H1 (cell line): ENCODE results near the gene PRKCA. TPM values are rescaled to one million over a fixed set of nuclear protein-coding genes. Genes with fewer than 3 reads are reported as not detected.
A peak's percentile ranks its signal among the peaks of the same experiment; 100 is the strongest.

Source experiments
- CTCF ChIA-PET: fragments of 300-600 bp; sonication (Branson Sonifier 250); formaldehyde crosslinking; loops from one replicate; lab custom pipeline; 2021; ENCODE audit not compliant: partially characterized antibody; lab: Charles Lee
- POLR2A ChIA-PET: fragments of 300-600 bp; sonication (Branson Sonifier 250); formaldehyde crosslinking; loops from one replicate; lab custom pipeline; 2021; ENCODE audit warnings: inconsistent platforms; ENCODE audit not compliant: partially characterized antibody; lab: Charles Lee
- DNase-seq, 2 experiments: peaks; one replicate each; pipeline versions ENCODE4 v3.0.0 to v3.0.0-alpha.2; 2010 to 2022; ENCODE audit warnings: low spot score in 2 of 2, low read depth in 1 of 2, mixed read lengths in 1 of 2
- FAIRE-seq: peaks from 2 replicates; lab custom pipeline; 2011; peaks lifted over from hg19 to GRCh38; lab: Jason Lieb, UNC
- H2AFZ ChIP-seq: 2 replicates; pipeline ENCODE4 v1.8.1; 2012; ENCODE audit warnings: low read length, inconsistent platforms
- H2AK5ac ChIP-seq: 2 replicates; pipeline ENCODE4 v1.6.1; 2013; ENCODE audit warnings: low read depth, low read length
- H2BK120ac ChIP-seq: replicated peaks from 2 replicates; pipeline ENCODE3; 2013; ENCODE audit warnings: low read depth, low read length, inconsistent platforms
- H2BK12ac ChIP-seq: 2 replicates; pipeline ENCODE4 v1.6.1; 2013; ENCODE audit warnings: low read depth, low read length
- H2BK15ac ChIP-seq: 2 replicates; pipeline ENCODE4 v1.6.1; 2013; ENCODE audit warnings: low read length
- H2BK20ac ChIP-seq: 2 replicates; pipeline ENCODE4 v1.6.1; 2013; ENCODE audit warnings: low read length
- H2BK5ac ChIP-seq: 2 replicates; pipeline ENCODE4 v1.6.1; 2013; ENCODE audit warnings: low read depth, low read length
- H3K14ac ChIP-seq: 2 replicates; pipeline ENCODE4 v1.6.1; 2013; ENCODE audit warnings: inconsistent platforms; ENCODE audit not compliant: insufficient read length
- H3K18ac ChIP-seq: 2 replicates; pipeline ENCODE4 v1.6.1; 2013; ENCODE audit warnings: low read length; ENCODE audit errors: extremely low read depth
- H3K23ac ChIP-seq: 2 replicates; pipeline ENCODE4 v1.6.1; 2013; ENCODE audit warnings: inconsistent platforms; ENCODE audit not compliant: insufficient read length
- H3K23me2 ChIP-seq: 2 replicates; pipeline ENCODE4 v1.6.1; 2013; ENCODE audit warnings: low read depth, low read length
- H3K27ac ChIP-seq: 2 replicates; pipeline ENCODE4 v1.6.1; 2011; ENCODE audit warnings: low read depth, low read length, inconsistent platforms
- H3K27me3 ChIP-seq, 4 experiments: replicated peaks in 1 of 4; 1 replicate in 1 of 4; 2 replicates in 3 of 4; pipeline versions ENCODE4 v1.6.1 to v1.8.1; 2011 to 2013; ENCODE audit warnings: low read length in 3 of 4, mild to moderate bottlenecking in 3 of 4, inconsistent platforms in 2 of 4, mixed read lengths in 2 of 4, moderate library complexity in 1 of 4; ENCODE audit not compliant: control insufficient read depth in 3 of 4, insufficient read depth in 3 of 4; ENCODE audit errors: extremely low read depth in 1 of 4
- H3K36me3 ChIP-seq, 4 experiments: 2 replicates each; pipeline versions ENCODE4 v1.6.1 to v1.8.1; 2011 to 2013; ENCODE audit warnings: mild to moderate bottlenecking in 4 of 4, low read length in 3 of 4, moderate library complexity in 2 of 4, control low read depth in 1 of 4, inconsistent platforms in 1 of 4; ENCODE audit not compliant: insufficient read depth in 4 of 4, control insufficient read depth in 2 of 4
- H3K4ac ChIP-seq: replicated peaks from 2 replicates; pipeline ENCODE3; 2013; ENCODE audit warnings: low read length, low read depth, mixed read lengths, inconsistent platforms; ENCODE audit not compliant: insufficient read length
- H3K4me1 ChIP-seq, 4 experiments: replicated peaks in 1 of 4; 1 replicate in 1 of 4; 2 replicates in 3 of 4; pipeline versions ENCODE4 v1.6.1 to v1.8.1; 2011 to 2013; ENCODE audit warnings: low read length in 3 of 4, inconsistent platforms in 2 of 4, mixed read lengths in 1 of 4; ENCODE audit not compliant: insufficient read depth in 4 of 4, control insufficient read depth in 3 of 4
- H3K4me2 ChIP-seq, 2 experiments: 2 replicates each; pipeline versions ENCODE4 v1.6.1 to v1.8.1; 2011 to 2013; ENCODE audit warnings: low read depth in 2 of 2, low read length in 2 of 2, control low read depth in 1 of 2, inconsistent platforms in 1 of 2, mild to moderate bottlenecking in 1 of 2; ENCODE audit not compliant: insufficient read depth in 1 of 2
- H3K4me3 ChIP-seq, 4 experiments: fragments of 200-600, 300-600 bp in 1 of 4; sonication (generic), shearing (Covaris generic), sonication (Bioruptor Twin) in 1 of 4; 2 replicates each; pipeline versions ENCODE4 v1.5.1 to v1.8.1; 2011 to 2016; ENCODE audit warnings: low read length in 4 of 4, low read depth in 3 of 4, control low read depth in 2 of 4, inconsistent platforms in 2 of 4, mild to moderate bottlenecking in 2 of 4, mixed read lengths in 1 of 4, moderate library complexity in 1 of 4; ENCODE audit not compliant: insufficient read depth in 2 of 4; ENCODE audit errors: extremely low read depth in 1 of 4
- H3K56ac ChIP-seq: replicated peaks from 2 replicates; pipeline ENCODE3; 2013; ENCODE audit warnings: low read depth, mild to moderate bottlenecking, mixed read lengths, low read length, inconsistent platforms; ENCODE audit not compliant: insufficient read length
- H3K79me1 ChIP-seq: 2 replicates; pipeline ENCODE4 v1.6.1; 2013; ENCODE audit warnings: low read depth, low read length, control low read depth
- H3K79me2 ChIP-seq, 2 experiments: 2 replicates each; pipeline versions ENCODE4 v1.6.1 to v1.8.1; 2012 to 2013; ENCODE audit warnings: low read length in 2 of 2, mild to moderate bottlenecking in 2 of 2, inconsistent platforms in 1 of 2; ENCODE audit not compliant: insufficient read depth in 2 of 2, control insufficient read depth in 1 of 2
- H3K9ac ChIP-seq, 4 experiments: replicated peaks in 1 of 4; 1 replicate in 1 of 4; 2 replicates in 3 of 4; pipeline versions ENCODE4 v1.6.1 to v1.8.1; 2011 to 2013; ENCODE audit warnings: low read depth in 3 of 4, low read length in 3 of 4, control low read depth in 2 of 4, mild to moderate bottlenecking in 2 of 4, moderate library complexity in 2 of 4, inconsistent platforms in 1 of 4; ENCODE audit errors: extremely low read depth in 1 of 4
- H3K9me3 ChIP-seq, 2 experiments: 2 replicates each; pipeline versions ENCODE4 v1.6.1 to v1.8.1; 2012 to 2013; ENCODE audit warnings: mild to moderate bottlenecking in 2 of 2, moderate library complexity in 2 of 2, control low read depth in 1 of 2, inconsistent platforms in 1 of 2, low read depth in 1 of 2, low read length in 1 of 2, mixed read lengths in 1 of 2; ENCODE audit not compliant: insufficient read depth in 2 of 2
- H4K20me1 ChIP-seq, 2 experiments: replicated peaks in 1 of 2; 2 replicates each; pipeline versions ENCODE3 to v1.8.1; 2011 to 2013; ENCODE audit warnings: inconsistent platforms in 2 of 2, low read length in 2 of 2, mild to moderate bottlenecking in 1 of 2; ENCODE audit not compliant: insufficient read depth in 2 of 2, control insufficient read depth in 1 of 2
- H4K5ac ChIP-seq: 2 replicates; pipeline ENCODE4 v1.6.1; 2013; ENCODE audit warnings: low read length, low read depth, mixed read lengths, inconsistent platforms; ENCODE audit not compliant: insufficient read length
- H4K8ac ChIP-seq: 2 replicates; pipeline ENCODE4 v1.8.0; 2013; ENCODE audit warnings: mild to moderate bottlenecking, moderate library complexity, low read length, inconsistent platforms; ENCODE audit not compliant: insufficient read depth; ENCODE audit errors: extremely low read depth
- H4K91ac ChIP-seq: replicated peaks from 2 replicates; pipeline ENCODE3; 2013; ENCODE audit warnings: low read length, mixed read lengths, inconsistent platforms; ENCODE audit not compliant: insufficient read length
- ASH2L ChIP-seq: fragments of 200-600, 300-600 bp; sonication (generic); IDR thresholded peaks from one replicate; pipeline ENCODE4 v1.7.1; 2017; ENCODE audit warnings: low read length
- BCL11A ChIP-seq, 2 experiments: IDR thresholded peaks; one replicate each; pipeline ENCODE4 v1.6.1; 2011; ENCODE audit warnings: low read depth in 2 of 2, low read length in 2 of 2, mild to moderate bottlenecking in 2 of 2
- CHD1 ChIP-seq: IDR thresholded peaks from 2 replicates; pipeline ENCODE4 v1.6.1; 2012; ENCODE audit warnings: low read depth, low read length, improper control_type of control experiment
- KDM1A ChIP-seq: fragments of 200-600, 300-600 bp; sonication (generic); IDR thresholded peaks from 2 replicates; pipeline ENCODE4 v1.7.1; 2016; ENCODE audit warnings: mild to moderate bottlenecking, low read length, borderline replicate concordance
- NRF1 ChIP-seq: IDR thresholded peaks from 2 replicates; pipeline ENCODE4 v1.6.1; 2011; ENCODE audit warnings: mild to moderate bottlenecking, low read depth, low read length, improper control_type of control experiment
- SP1 ChIP-seq: IDR thresholded peaks from 2 replicates; pipeline ENCODE4 v1.6.1; 2011; ENCODE audit warnings: low read depth, low read length
- TAF1 ChIP-seq: IDR thresholded peaks from 2 replicates; pipeline ENCODE4 v1.6.1; 2011; ENCODE audit warnings: mild to moderate bottlenecking, low read depth, low read length
- TBP ChIP-seq: IDR thresholded peaks from 2 replicates; pipeline ENCODE4 v1.6.1; 2011; ENCODE audit warnings: low read depth, low read length, improper control_type of control experiment
- ZNF274 ChIP-seq: IDR thresholded peaks from 2 replicates; pipeline ENCODE4 v1.7.0; 2012; ENCODE audit warnings: low read length, borderline replicate concordance; ENCODE audit errors: extremely low read depth
- WGBS, 2 experiments: shearing (Covaris generic) in 1 of 2; methylation state at CpG; one replicate each; pipeline versions ENCODE4 v1.1.6 to v1.1.7; 2013 to 2015; ENCODE audit warnings: low lambda C conversion rate in 2 of 2, mixed read lengths in 2 of 2, inconsistent platforms in 1 of 2, low coverage in 1 of 2, missing lambda C conversion rate in 1 of 2; ENCODE audit not compliant: insufficient replicate concordance in 2 of 2, insufficient coverage in 1 of 2, insufficient read length in 1 of 2; ENCODE audit errors: extremely low coverage in 1 of 2, missing lambda C conversion rate in 1 of 2; 5-methylcytosine and 5-hydroxymethylcytosine counted together
- polyA plus RNA-seq, 7 experiments: library from polyadenylated mRNA; depleted of rRNA in 3 of 7; stranded (reverse) in 5 of 7; unstranded in 2 of 7; fragments of >200 nt in 5 of 7; fragments of 200-250 nt in 2 of 7; gene quantifications; 1 replicate in 5 of 7; 2 replicates in 1 of 7; 4 replicates in 1 of 7; pipeline versions ENCODE4 v1.2.1 to v1.2.3, GENCODE V29; 2011 to 2013; ENCODE audit warnings: missing spikeins in 2 of 7, mixed read lengths in 2 of 7
- total RNA-seq: library from RNA; stranded (reverse); fragmentation: NEBNext Ultra II Directional; extraction: Animal tissue kit (Norgen Biotek cat#: 25700); gene quantifications from 2 replicates; pipeline ENCODE4 v1.2.1, GENCODE V29; 2021
- TF ChIP-seq, protein P1 (sequence below): IDR thresholded peaks from 2 replicates; pipeline ENCODE4 v1.6.1; 2012; ENCODE audit warnings: inconsistent platforms

PRKCA gene
- total and polyA plus RNA-seq, 2 of the 8 experiments (the other 6 are each of a cell fraction or from before 2014, with no cell fraction given): 5.8 to 17.8 TPM

DNA sequence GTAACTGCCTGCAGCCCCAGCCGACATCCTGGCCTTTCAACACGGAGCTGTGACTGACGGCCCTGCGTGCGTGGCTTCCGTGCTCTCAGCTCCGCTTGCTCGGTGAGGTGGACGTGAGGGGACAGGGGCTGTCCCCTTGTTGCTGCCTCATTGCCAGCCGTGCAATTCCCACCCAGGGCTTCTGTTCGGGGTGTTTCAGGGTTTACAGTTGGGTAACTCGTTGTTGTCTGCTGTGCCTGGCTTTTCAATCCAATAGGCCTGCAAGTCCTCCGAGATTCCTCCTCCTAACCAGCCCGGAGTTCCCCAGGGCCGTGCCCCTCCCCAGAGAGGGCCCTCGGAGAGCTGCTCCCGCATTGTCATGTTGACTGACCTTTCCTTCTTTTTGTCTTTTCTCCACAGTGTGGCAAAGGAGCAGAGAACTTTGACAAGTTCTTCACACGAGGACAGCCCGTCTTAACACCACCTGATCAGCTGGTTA lies 501.1 kb downstream of the PRKCA start:
- 0 out of 2 replicates have a peak overlapping the region, but pooled peaks have one; percentile 2 for H2BK12ac ChIP-seq
- peak overlapping the region; percentile 81 for H2AFZ ChIP-seq
- H4K8ac ChIP-seq: no peak overlapping the region
- no peaks in the 10 kb centered on the region for H3K79me1 ChIP-seq
- no peak overlapping the region for H3K4ac ChIP-seq
- H3K9ac ChIP-seq: no peak overlapping the region
- no peak overlapping the region; the same call in 1 of the 2 replicates for H3K18ac ChIP-seq
- no peak overlapping the region for H3K23ac ChIP-seq
- no peak overlapping the region for H3K4me3 ChIP-seq
- H3K27me3 ChIP-seq: no peaks in the 10 kb centered on the region
- peaks cover 12 to 17% (median 13%) of the 10 kb centered on the region in 4 experiments for H3K4me1 ChIP-seq
- peak overlapping the region; percentile 74 for H2BK120ac ChIP-seq
- no peak overlapping the region for H2BK15ac ChIP-seq
- no peaks in the 10 kb centered on the region for H3K36me3 ChIP-seq
- no peaks in the 10 kb centered on the region for H3K9me3 ChIP-seq
- ChIA-PET CTCF (interaction anchor here (0.9 to 2.3 kb wide), 9 partner anchors 9 to 89 kb away, joined by 3 to 13 read pairs (median 7); no protein-coding TSS in a partner anchor), POLR2A (interaction anchor here (0.8 to 1.6 kb wide), 5 partner anchors 8 to 64 kb away, joined by 3 to 5 read pairs (median 4); no protein-coding TSS in a partner anchor)
- no peaks in the 10 kb centered on the region for H3K79me2 ChIP-seq
- FAIRE-seq (no peak), DNase-seq (peak; percentile 17 to 60)
- no peaks in the 10 kb centered on the region for H4K20me1 ChIP-seq
- peaks cover 2% of the 10 kb centered on the region for H3K23me2 ChIP-seq
- 57% methylated on average over 19 of the region's 19 CpGs; no CpG with 5 or more reads in 1 of the 2 experiments for WGBS, 2 experiments
- no peak overlapping the region for H3K14ac ChIP-seq
- peak overlapping the region; percentile 25; the same call in 1 of the 2 replicates for H2BK20ac ChIP-seq
- no peak overlapping the region for H2AK5ac ChIP-seq
- H4K5ac ChIP-seq: peak overlapping the region; percentile 18
- peak overlapping the region; percentile 1; the same call in 1 of the 2 replicates for H3K27ac ChIP-seq
- peak overlapping the region; percentile 57; the same call in 1 of the 2 replicates for H2BK5ac ChIP-seq
- no peak overlapping the region for H3K56ac ChIP-seq
- H3K4me2 ChIP-seq: peak overlapping the region; percentile 21 to 41; a peak in 3 of 4 replicates
- peak overlapping the region; percentile 68 for H4K91ac ChIP-seq
- TF ChIP-seq CHD1: no peak
- TF ChIP-seq NRF1: no peak
- no peak for TF ChIP-seq TAF1
- TF ChIP-seq ASH2L: peak; percentile 25
- 0 out of 2 replicates have a peak, but pooled peaks have one; percentile 35 for TF ChIP-seq SP1
- TF ChIP-seq, protein P1, sequence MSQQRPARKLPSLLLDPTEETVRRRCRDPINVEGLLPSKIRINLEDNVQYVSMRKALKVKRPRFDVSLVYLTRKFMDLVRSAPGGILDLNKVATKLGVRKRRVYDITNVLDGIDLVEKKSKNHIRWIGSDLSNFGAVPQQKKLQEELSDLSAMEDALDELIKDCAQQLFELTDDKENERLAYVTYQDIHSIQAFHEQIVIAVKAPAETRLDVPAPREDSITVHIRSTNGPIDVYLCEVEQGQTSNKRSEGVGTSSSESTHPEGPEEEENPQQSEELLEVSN: peak; percentile 46
- no peak for TF ChIP-seq KDM1A
- TF ChIP-seq BCL11A (IDR thresholded peaks at IDR 0.05; ENCODE audit: low read depth in 2 of 2, low read length in 2 of 2): no peak
- TF ChIP-seq ZNF274: no peak
- no peak for TF ChIP-seq TBP
